ENCODE measurements around the gene KDM1A. TPM values are rescaled to one million over a fixed set of nuclear protein-coding genes. Genes with fewer than 3 reads are reported as not detected.

KDM1A gene
- total RNA-seq, 1 experiment from 2014 or later, result 162 TPM

DNA sequence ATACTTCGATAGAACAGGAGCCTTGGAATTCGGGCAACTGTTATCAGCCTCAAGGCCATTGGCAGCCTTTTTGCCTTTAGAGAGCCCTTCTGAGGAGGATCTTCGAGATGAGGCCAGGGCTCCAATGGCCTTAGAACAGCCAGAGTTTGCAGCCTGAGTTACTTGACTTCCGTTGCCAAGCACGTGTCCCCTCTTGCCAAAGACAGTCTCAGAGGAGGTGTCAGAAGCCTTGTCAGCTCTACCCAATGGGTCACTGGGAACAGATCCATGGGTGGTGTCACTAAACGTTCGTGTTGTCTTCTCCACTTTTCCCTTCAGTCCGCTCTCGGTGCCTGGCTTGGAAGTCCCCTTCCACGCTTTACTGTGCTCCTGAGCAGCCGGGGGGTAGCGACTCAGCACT lies 73.2 kb downstream of the KDM1A start:
- ChIA-PET CTCF (no interaction called here), POLR2A (no interaction called here), RAD21 (ENCODE audit: low non-redundant PET in 1 of 2, low total read pairs in 2 of 2, uncharacterized antibody in 2 of 2, unreplicated experiment in 2 of 2) (no interaction called here)
- no peak for ATAC-seq
- Histone ChIP-seq H4K20me1 (ENCODE audit: insufficient read depth) (no peaks in the 10 kb centered on the region; the same call in 1 of the 2 replicates), H2AFZ (ENCODE audit: low read depth, low read length, poor library complexity, severe bottlenecking) (no peak overlapping the region), H3K9ac (ENCODE audit: low read length) (no peak overlapping the region), H3K9me2 (ENCODE audit: insufficient read depth) (no peaks in the 10 kb centered on the region), H3K27me3 (ENCODE audit: insufficient read depth, low read length) (no peaks in the 10 kb centered on the region), H3K4me2 (ENCODE audit: low read length) (no peak overlapping the region), H3K9me3 (ENCODE audit: control insufficient read depth in 1 of 2, insufficient read depth in 1 of 2, low read depth in 1 of 2, low read length in 2 of 2) (no peaks in the 10 kb centered on the region), H3K79me2 (ENCODE audit: insufficient read depth, low read length) (peaks cover 6% of the 10 kb centered on the region; the same call in 1 of the 2 replicates), H3K4me1 (ENCODE audit: control insufficient read depth in 1 of 2, insufficient read depth in 2 of 2, low read length in 2 of 2) (peaks cover 0 to 9% of the 10 kb centered on the region in 2 experiments; a peak in 2 of 4 replicates), H3K27ac (ENCODE audit: low read depth, low read length) (no peak overlapping the region), H3K36me3 (ENCODE audit: control insufficient read depth in 1 of 2, insufficient read depth in 2 of 2, low read length in 2 of 2) (peaks cover 11 to 28% of the 10 kb centered on the region in 2 experiments; a peak in 3 of 4 replicates), H3K4me3 (replicated peaks in 1 of 2; ENCODE audit: low read depth in 1 of 2, low read length in 2 of 2) (no peak overlapping the region)
- no peak for DNase-seq (ENCODE audit: low read depth, low spot score)
- no peak for TF ChIP-seq ZNF274 (IDR thresholded peaks at IDR 0.05; ENCODE audit: low read depth, low read length)
- no peak for TF ChIP-seq ZFX (IDR thresholded peaks at IDR 0.05)
- TF ChIP-seq SRF (IDR thresholded peaks at IDR 0.05; ENCODE audit: low read depth), result no peak
- TF ChIP-seq, protein P1, sequence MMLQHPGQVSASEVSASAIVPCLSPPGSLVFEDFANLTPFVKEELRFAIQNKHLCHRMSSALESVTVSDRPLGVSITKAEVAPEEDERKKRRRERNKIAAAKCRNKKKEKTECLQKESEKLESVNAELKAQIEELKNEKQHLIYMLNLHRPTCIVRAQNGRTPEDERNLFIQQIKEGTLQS (IDR thresholded peaks at IDR 0.05), result no peak
- TF ChIP-seq POLR2A (IDR thresholded peaks at IDR 0.05; ENCODE audit: borderline replicate concordance, extremely low read depth, insufficient read depth, insufficient read length), result no peak
- no peak for TF ChIP-seq CEBPB (IDR thresholded peaks at IDR 0.05; ENCODE audit: low read depth)
- no peak for TF ChIP-seq SIN3A (IDR thresholded peaks at IDR 0.05; ENCODE audit: low read depth)
- no peak for TF ChIP-seq JUND (IDR thresholded peaks at IDR 0.05)
- TF ChIP-seq, protein P2, sequence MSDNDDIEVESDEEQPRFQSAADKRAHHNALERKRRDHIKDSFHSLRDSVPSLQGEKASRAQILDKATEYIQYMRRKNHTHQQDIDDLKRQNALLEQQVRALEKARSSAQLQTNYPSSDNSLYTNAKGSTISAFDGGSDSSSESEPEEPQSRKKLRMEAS (IDR thresholded peaks at IDR 0.05), result no peak
- no peak for TF ChIP-seq EGR1 (IDR thresholded peaks at IDR 0.05; ENCODE audit: low read depth)
- TF ChIP-seq CBX3 (IDR thresholded peaks at IDR 0.05; ENCODE audit: low read depth), result no peak
- no peak for TF ChIP-seq RAD21 (IDR thresholded peaks at IDR 0.05; ENCODE audit: low read depth)
- TF ChIP-seq FOSL1 (IDR thresholded peaks at IDR 0.05; ENCODE audit: low read depth), result no peak
- no peak for TF ChIP-seq SP1 (IDR thresholded peaks at IDR 0.05; ENCODE audit: low read depth)
- TF ChIP-seq, protein P3, sequence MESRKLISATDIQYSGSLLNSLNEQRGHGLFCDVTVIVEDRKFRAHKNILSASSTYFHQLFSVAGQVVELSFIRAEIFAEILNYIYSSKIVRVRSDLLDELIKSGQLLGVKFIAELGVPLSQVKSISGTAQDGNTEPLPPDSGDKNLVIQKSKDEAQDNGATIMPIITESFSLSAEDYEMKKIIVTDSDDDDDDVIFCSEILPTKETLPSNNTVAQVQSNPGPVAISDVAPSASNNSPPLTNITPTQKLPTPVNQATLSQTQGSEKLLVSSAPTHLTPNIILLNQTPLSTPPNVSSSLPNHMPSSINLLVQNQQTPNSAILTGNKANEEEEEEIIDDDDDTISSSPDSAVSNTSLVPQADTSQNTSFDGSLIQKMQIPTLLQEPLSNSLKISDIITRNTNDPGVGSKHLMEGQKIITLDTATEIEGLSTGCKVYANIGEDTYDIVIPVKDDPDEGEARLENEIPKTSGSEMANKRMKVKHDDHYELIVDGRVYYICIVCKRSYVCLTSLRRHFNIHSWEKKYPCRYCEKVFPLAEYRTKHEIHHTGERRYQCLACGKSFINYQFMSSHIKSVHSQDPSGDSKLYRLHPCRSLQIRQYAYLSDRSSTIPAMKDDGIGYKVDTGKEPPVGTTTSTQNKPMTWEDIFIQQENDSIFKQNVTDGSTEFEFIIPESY (IDR thresholded peaks at IDR 0.05; ENCODE audit: extremely low read depth, insufficient replicate concordance, low read length), result no peak
- no TSS peak for BruUV-seq (replicated peaks)
- intact Hi-C loops (cut with micrococcal nuclease), result no loop called here
